ENCODE results near the gene SH2D7.

SH2D7 gene

DNA sequence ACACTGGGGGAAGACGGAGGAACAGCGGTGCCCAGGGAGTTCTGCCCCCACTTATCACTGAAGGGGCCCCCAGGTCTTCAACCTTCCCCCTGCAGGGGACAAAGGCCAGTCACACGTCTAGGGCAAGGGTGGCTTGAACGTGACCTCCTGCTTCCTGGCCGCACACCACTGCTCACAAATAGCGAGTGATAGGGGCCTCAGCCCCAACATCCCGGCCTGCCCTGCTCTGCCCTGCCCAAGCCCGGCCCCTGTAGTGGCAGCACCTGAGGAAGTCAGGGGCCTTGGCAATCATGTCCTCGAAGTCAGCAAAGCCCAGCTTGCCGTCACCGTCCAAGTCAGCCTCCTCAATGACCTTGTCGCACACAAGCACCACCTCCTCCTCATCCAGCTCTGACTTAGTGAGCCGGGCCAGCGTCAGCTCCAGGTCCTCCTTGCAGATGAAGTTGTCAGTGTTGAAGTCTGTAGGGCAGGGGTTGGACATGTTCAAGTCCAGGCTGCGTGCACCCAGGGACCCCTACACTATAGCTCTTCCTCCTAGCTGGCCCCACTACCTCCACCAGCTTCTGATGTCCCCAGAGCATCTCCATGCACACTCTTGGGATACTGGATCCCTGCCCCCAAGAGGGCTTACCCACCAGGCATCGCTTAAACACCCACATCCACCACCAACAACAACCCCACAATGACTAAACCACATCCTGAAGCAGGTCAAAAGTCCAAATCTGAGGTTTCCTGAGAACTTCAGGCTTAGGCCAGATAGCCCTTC, 13.3 kb downstream of the SH2D7 start:
- H3K4me3 ChIP-seq (ENCODE audit: low read depth, low read length), result no peak overlapping the region
- DNase-seq (ENCODE audit: low read depth), result no peak
- TF ChIP-seq, protein P1, sequence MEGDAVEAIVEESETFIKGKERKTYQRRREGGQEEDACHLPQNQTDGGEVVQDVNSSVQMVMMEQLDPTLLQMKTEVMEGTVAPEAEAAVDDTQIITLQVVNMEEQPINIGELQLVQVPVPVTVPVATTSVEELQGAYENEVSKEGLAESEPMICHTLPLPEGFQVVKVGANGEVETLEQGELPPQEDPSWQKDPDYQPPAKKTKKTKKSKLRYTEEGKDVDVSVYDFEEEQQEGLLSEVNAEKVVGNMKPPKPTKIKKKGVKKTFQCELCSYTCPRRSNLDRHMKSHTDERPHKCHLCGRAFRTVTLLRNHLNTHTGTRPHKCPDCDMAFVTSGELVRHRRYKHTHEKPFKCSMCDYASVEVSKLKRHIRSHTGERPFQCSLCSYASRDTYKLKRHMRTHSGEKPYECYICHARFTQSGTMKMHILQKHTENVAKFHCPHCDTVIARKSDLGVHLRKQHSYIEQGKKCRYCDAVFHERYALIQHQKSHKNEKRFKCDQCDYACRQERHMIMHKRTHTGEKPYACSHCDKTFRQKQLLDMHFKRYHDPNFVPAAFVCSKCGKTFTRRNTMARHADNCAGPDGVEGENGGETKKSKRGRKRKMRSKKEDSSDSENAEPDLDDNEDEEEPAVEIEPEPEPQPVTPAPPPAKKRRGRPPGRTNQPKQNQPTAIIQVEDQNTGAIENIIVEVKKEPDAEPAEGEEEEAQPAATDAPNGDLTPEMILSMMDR (IDR thresholded peaks at IDR 0.05; ENCODE audit: low read depth, low read length, missing control alignments), result no peak
- in situ Hi-C loops (cut with HindIII; ENCODE audit: low sequenced_read_pairs), result no loop called here

DNA sequence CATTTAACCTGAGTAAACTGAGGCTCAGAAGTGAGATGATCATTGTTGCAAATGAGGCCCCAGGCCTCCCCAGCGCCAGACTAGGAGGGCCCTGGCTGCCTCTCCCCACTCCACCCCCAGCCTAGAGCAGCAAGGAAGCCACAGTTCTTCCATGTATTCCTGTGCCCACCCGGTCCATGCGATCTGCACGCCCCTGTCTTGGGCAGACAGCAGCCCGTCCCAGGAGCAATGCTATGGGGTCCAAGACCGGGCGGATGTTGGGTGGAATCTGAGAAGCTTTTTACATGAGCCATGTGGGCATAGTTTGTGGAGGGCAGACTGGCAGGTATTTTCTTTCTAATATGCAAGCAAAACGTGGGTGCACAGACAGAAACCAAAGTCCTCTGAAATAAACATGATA, 15.1 kb downstream of the SH2D7 start:
- in situ Hi-C loops (cut with HindIII; ENCODE audit: low sequenced_read_pairs), result no loop called here
- TF ChIP-seq, protein P1 (IDR thresholded peaks at IDR 0.05; ENCODE audit: low read depth, low read length, missing control alignments), result no peak
- DNase-seq (ENCODE audit: low read depth), result no peak
- no peak overlapping the region for H3K4me3 ChIP-seq (ENCODE audit: low read depth, low read length)

DNA sequence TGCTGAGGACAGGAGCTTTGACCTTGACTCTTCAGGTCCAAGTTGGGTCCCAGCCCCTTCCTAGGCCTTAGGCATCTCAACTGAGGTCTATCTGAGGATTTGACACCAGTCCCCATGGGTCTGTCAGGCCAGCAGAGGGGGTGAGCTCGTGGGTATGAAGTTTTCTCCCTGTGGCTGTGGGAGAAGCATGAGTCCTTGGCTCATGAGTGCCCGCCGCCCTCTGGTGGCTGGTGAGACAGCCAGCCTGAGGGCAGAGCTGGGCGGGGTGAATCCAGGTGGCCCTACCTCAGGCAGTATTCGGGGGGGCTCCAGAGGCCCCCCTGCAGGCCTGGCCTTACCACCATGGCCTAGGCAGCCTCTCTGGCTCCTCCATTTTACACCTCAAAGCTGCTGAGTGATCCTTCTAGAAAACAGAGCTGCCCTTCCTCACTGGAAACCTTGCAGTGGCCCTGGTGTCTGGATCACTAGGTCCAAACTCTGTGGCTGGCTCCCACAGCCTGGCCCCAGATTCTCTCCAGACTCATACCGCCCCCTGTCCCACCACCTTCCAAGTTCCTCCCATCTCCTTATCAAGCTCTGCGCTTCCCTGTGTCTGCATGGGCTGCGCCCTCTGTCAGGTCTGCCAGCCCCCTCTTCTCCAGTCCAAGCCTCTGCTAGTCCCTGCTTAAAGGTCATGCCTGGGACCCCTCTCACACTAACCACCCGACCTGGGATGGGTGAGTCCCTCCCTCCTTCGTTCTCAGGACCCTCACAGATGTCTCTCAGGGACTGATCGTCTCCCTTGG, 16.1 kb downstream of the SH2D7 start:
- TF ChIP-seq, protein P1 (IDR thresholded peaks at IDR 0.05; ENCODE audit: low read depth, low read length, missing control alignments), result peak; percentile 91
- peak; percentile 68 for DNase-seq (ENCODE audit: low read depth)
- no peak overlapping the region for H3K4me3 ChIP-seq (ENCODE audit: low read depth, low read length)
- in situ Hi-C loops (cut with HindIII; ENCODE audit: low sequenced_read_pairs), result no loop called here

DNA sequence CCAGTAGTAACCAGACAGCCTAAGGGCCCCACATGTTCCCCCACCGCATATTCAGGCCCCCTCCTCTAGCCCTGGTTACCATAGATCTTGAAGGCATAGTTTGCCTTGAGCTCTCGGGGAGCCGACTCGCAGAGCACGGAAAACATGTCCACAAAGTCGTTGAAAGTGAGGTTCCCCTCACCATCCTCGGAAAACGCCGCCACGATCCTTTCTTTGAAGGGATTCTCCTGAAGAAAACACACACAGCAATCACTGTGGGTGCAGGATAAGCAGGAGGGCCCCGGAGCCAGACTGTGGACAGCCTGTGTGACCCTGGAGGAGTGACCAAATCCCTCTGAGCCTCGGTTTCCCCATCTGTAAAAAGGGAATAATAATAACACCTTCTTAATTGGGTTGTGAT, 16.8 kb downstream of the SH2D7 start:
- TF ChIP-seq, protein P1 (IDR thresholded peaks at IDR 0.05; ENCODE audit: low read depth, low read length, missing control alignments), result no peak
- no peak overlapping the region for H3K4me3 ChIP-seq (ENCODE audit: low read depth, low read length)
- no peak for DNase-seq (ENCODE audit: low read depth)
- in situ Hi-C loops (cut with HindIII; ENCODE audit: low sequenced_read_pairs), result no loop called here

DNA sequence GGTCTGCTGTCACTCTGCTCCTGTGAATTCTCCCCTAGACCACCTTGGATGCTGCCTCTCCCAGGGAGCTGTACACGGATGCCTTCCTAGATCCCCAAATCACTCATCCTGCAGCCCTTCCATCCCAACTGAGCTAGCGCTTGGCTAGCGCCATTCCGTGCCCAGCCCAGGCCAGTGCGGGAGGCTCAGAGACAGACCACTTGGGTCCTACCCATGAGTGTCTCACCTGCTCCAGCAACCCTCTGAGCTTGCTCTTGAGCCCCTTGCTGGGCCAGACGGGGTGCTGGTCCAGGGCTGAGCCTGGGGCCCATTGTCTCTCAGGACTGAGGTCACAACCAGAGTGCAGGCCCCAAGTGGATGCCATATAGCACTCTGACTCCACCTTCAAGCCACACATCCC, 17.7 kb downstream of the SH2D7 start:
- in situ Hi-C loops (cut with HindIII; ENCODE audit: low sequenced_read_pairs), result no loop called here
- DNase-seq (ENCODE audit: low read depth), result no peak
- no peak overlapping the region for H3K4me3 ChIP-seq (ENCODE audit: low read depth, low read length)
- TF ChIP-seq, protein P1 (IDR thresholded peaks at IDR 0.05; ENCODE audit: low read depth, low read length, missing control alignments), result no peak

DNA sequence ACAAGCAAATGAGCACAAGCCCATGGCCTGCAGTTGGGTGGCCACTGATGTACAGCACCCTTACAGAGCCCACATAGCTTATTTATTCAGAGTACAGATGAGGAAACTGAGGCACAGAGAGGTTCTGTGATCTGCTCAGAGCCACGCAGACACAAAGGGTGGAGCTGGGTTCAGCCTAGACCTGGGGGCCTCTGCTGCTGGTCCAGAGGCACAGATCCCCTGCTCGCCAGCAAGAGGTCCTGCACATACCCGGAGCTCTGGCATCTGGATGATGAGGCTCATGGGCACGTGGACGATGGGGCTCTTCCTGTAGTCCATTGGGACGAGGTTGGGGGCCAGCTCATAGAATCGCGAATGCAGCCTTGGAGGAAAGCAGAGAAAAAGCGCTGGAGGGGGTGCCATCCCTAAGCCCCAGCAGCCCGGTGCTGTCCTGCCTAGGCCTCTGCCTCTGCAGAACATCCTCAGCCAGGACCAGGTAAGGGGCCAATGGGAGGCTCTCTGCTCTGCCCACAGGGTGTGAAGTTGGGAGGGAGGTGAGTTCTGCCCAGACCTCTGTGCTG, 18.6 kb downstream of the SH2D7 start:
- DNase-seq (ENCODE audit: low read depth), result no peak
- no peak overlapping the region for H3K4me3 ChIP-seq (ENCODE audit: low read depth, low read length)
- in situ Hi-C loops (cut with HindIII; ENCODE audit: low sequenced_read_pairs), result no loop called here
- TF ChIP-seq, protein P1 (IDR thresholded peaks at IDR 0.05; ENCODE audit: low read depth, low read length, missing control alignments), result no peak

Measured in astrocyte of the cerebellum (primary cell).